ENCODE data around the gene NR2F6.

DNA sequence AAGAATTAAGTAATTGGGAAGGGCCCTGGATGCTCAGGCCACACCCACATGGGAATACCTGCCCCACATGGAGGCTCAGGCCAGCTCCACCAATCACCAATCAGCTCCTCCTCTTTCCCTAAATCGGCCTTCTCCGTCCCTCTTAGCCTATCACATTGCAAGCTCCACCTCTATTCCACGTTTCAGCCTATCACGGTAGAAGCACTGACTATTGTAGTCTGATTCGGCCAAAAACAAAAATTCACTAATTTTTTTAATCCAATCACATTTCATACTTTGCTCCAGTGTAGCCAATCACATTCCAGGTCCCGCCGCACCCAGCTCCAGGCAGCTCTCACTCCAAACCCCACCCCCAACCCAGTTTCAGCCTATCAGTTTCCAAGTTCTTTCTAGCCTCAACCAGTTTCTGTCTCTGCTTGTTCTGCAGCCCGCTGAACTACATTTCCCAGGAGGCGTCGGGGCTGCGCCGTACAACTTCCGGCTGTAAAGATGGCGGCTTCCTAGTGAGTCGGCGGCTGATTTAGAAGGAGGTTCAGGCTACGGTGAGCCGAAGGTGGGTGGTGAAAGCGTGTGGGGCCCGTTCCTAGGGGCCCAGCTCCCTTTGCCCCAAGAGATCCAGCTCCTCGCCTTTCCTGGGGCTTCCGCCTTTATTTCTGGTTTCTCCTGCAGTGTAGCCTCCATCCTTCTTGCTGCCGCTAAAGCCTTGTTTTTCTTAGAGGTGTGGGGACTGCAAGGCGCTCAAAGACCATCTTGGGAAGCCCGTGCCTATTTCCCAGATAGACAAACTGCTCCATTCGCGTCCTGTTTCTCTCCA, 21.5 kb upstream of the NR2F6 start, which contains the start of gene BABAM1:
- TF ChIP-seq ZNF132 (tag by site-specific recombination; IDR thresholded peaks at IDR 0.05; ENCODE audit: borderline replicate concordance) (no peak), ZNF292 (tag by site-specific recombination; IDR thresholded peaks at IDR 0.05; ENCODE audit: borderline replicate concordance, low read depth) (no peak), SALL2 (tag by site-specific recombination; IDR thresholded peaks at IDR 0.05; ENCODE audit: borderline replicate concordance) (no peak), BCL11B (tag by site-specific recombination; IDR thresholded peaks at IDR 0.05; ENCODE audit: low read depth) (no peak), ZNF174 (tag by site-specific recombination; IDR thresholded peaks at IDR 0.05) (no peak), SCRT1 (tag by site-specific recombination; IDR thresholded peaks at IDR 0.05; ENCODE audit: borderline replicate concordance) (no peak), SP2 (tag by site-specific recombination; IDR thresholded peaks at IDR 0.05) (peak; percentile 100), KLF16 (tag by site-specific recombination; IDR thresholded peaks at IDR 0.05) (no peak), KLF9 (tag by site-specific recombination; IDR thresholded peaks at IDR 0.05; ENCODE audit: low read depth) (peak; percentile 77)
- TF ChIP-seq, protein P1, sequence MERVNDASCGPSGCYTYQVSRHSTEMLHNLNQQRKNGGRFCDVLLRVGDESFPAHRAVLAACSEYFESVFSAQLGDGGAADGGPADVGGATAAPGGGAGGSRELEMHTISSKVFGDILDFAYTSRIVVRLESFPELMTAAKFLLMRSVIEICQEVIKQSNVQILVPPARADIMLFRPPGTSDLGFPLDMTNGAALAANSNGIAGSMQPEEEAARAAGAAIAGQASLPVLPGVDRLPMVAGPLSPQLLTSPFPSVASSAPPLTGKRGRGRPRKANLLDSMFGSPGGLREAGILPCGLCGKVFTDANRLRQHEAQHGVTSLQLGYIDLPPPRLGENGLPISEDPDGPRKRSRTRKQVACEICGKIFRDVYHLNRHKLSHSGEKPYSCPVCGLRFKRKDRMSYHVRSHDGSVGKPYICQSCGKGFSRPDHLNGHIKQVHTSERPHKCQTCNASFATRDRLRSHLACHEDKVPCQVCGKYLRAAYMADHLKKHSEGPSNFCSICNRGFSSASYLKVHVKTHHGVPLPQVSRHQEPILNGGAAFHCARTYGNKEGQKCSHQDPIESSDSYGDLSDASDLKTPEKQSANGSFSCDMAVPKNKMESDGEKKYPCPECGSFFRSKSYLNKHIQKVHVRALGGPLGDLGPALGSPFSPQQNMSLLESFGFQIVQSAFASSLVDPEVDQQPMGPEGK (tag by site-specific recombination; IDR thresholded peaks at IDR 0.05): no peak
- TF ChIP-seq, protein P2, sequence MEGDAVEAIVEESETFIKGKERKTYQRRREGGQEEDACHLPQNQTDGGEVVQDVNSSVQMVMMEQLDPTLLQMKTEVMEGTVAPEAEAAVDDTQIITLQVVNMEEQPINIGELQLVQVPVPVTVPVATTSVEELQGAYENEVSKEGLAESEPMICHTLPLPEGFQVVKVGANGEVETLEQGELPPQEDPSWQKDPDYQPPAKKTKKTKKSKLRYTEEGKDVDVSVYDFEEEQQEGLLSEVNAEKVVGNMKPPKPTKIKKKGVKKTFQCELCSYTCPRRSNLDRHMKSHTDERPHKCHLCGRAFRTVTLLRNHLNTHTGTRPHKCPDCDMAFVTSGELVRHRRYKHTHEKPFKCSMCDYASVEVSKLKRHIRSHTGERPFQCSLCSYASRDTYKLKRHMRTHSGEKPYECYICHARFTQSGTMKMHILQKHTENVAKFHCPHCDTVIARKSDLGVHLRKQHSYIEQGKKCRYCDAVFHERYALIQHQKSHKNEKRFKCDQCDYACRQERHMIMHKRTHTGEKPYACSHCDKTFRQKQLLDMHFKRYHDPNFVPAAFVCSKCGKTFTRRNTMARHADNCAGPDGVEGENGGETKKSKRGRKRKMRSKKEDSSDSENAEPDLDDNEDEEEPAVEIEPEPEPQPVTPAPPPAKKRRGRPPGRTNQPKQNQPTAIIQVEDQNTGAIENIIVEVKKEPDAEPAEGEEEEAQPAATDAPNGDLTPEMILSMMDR (tag by site-specific recombination; IDR thresholded peaks at IDR 0.05): no peak
- TF ChIP-seq, protein P3, sequence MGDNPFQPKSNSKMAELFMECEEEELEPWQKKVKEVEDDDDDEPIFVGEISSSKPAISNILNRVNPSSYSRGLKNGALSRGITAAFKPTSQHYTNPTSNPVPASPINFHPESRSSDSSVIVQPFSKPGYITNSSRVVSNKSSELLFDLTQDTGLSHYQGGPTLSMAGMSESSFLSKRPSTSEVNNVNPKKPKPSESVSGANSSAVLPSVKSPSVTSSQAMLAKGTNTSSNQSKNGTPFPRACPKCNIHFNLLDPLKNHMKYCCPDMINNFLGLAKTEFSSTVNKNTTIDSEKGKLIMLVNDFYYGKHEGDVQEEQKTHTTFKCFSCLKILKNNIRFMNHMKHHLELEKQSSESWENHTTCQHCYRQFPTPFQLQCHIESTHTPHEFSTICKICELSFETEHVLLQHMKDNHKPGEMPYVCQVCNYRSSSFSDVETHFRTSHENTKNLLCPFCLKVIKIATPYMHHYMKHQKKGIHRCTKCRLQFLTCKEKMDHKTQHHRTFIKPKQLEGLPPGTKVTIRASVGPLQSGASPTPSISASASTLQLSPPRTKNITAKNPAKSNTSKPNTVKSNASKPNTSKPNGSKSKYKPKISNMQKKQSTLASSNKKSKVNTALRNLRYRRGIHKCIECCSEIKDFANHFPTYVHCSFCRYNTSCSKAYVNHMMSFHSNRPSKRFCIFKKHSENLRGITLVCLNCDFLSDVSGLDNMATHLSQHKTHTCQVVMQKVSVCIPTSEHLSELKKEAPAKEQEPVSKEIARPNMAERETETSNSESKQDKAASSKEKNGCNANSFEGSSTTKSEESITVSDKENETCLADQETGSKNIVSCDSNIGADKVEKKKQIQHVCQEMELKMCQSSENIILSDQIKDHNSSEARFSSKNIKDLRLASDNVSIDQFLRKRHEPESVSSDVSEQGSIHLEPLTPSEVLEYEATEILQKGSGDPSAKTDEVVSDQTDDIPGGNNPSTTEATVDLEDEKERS (tag by site-specific recombination; IDR thresholded peaks at IDR 0.05): no peak
- TF ChIP-seq, protein P4, sequence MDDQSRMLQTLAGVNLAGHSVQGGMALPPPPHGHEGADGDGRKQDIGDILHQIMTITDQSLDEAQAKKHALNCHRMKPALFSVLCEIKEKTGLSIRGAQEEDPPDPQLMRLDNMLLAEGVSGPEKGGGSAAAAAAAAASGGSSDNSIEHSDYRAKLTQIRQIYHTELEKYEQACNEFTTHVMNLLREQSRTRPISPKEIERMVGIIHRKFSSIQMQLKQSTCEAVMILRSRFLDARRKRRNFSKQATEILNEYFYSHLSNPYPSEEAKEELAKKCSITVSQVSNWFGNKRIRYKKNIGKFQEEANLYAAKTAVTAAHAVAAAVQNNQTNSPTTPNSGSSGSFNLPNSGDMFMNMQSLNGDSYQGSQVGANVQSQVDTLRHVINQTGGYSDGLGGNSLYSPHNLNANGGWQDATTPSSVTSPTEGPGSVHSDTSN (CRISPR knock-in tag; IDR thresholded peaks at IDR 0.05): no peak

Measured in HEK293 (cell line).